DOHH2 (cell line): ENCODE data around the gene TMEM174.
"Not testable (repeated sequence)": the region's sequence is repeated elsewhere in the genome, so short reads cannot be mapped to it uniquely, and the experiment has no call there.

Experiments
- H3F3A ChIP-seq: fragments of 200-600 bp; sonication (generic), shearing (Covaris generic); 2 replicates; pipeline ENCODE4 v1.6.0; 2016; ENCODE audit warnings: antibody characterized with exemption, mild to moderate bottlenecking; ENCODE audit not compliant: control insufficient read depth, insufficient read depth
- H3K27ac ChIP-seq: fragments of 200-600 bp; sonication (generic); 2 replicates; pipeline ENCODE4 v1.5.1; 2014; ENCODE audit warnings: low read depth, mild to moderate bottlenecking, low read length, moderate library complexity
- H3K27me3 ChIP-seq: fragments of 200-600 bp; sonication (generic); 2 replicates; pipeline ENCODE4 v1.6.1; 2014; ENCODE audit warnings: mild to moderate bottlenecking, low read length, mixed read lengths; ENCODE audit not compliant: control insufficient read depth
- H3K36me3 ChIP-seq: fragments of 200-600 bp; sonication (generic); 2 replicates; pipeline ENCODE4 v1.6.1; 2014; ENCODE audit warnings: mild to moderate bottlenecking, low read length, moderate library complexity, mixed read lengths; ENCODE audit not compliant: control insufficient read depth
- H3K4me1 ChIP-seq: fragments of 200-600 bp; sonication (generic); 2 replicates; pipeline ENCODE4 v1.6.1; 2014; ENCODE audit warnings: mild to moderate bottlenecking, low read length, mixed read lengths; ENCODE audit not compliant: control insufficient read depth
- H3K4me2 ChIP-seq: fragments of 200-600 bp; sonication (generic); 2 replicates; pipeline ENCODE4 v1.6.0; 2014; ENCODE audit warnings: mild to moderate bottlenecking, low read length, moderate library complexity
- H3K4me3 ChIP-seq: fragments of 200-600 bp; sonication (generic); 2 replicates; pipeline ENCODE4 v1.5.1; 2014; ENCODE audit warnings: mild to moderate bottlenecking, low read length, mixed read lengths
- H3K79me2 ChIP-seq: fragments of 200-600 bp; sonication (generic); 2 replicates; pipeline ENCODE4 v1.6.1; 2014; ENCODE audit warnings: mild to moderate bottlenecking, low read length, mixed read lengths; ENCODE audit not compliant: control insufficient read depth
- H3K9me2 ChIP-seq: fragments of 200-600 bp; sonication (generic); replicated peaks from 2 replicates; pipeline ENCODE4 v1.6.1; 2014; ENCODE audit warnings: mild to moderate bottlenecking, low read length, mixed read lengths; ENCODE audit not compliant: control insufficient read depth
- H3K9me3 ChIP-seq: fragments of 200-600 bp; sonication (generic); 2 replicates; pipeline ENCODE4 v1.6.1; 2014; ENCODE audit warnings: antibody characterized with exemption, low read length, mixed read lengths; ENCODE audit not compliant: control insufficient read depth, insufficient read depth
- H4K20me1 ChIP-seq: fragments of 200-600 bp; sonication (generic); 2 replicates; pipeline ENCODE4 v1.6.0; 2014; ENCODE audit warnings: low read depth, mild to moderate bottlenecking, antibody characterized with exemption, low read length, moderate library complexity; ENCODE audit not compliant: control insufficient read depth, insufficient read depth
- CTCF ChIP-seq: fragments of 200-600 bp; sonication (generic); IDR thresholded peaks from one replicate; pipeline ENCODE4 v1.5.1; 2014; ENCODE audit warnings: antibody characterized with exemption, mild to moderate bottlenecking, low read depth, low read length; ENCODE audit not compliant: poor library complexity, severe bottlenecking
- EZH2phosphoT487 ChIP-seq: fragments of 200-600 bp; sonication (generic); IDR thresholded peaks from 2 replicates; pipeline ENCODE4 v1.6.1; 2017; ENCODE audit warnings: borderline replicate concordance, mild to moderate bottlenecking, antibody characterized with exemption, low read length, moderate library complexity, mixed read lengths

Gene TMEM174

DNA sequence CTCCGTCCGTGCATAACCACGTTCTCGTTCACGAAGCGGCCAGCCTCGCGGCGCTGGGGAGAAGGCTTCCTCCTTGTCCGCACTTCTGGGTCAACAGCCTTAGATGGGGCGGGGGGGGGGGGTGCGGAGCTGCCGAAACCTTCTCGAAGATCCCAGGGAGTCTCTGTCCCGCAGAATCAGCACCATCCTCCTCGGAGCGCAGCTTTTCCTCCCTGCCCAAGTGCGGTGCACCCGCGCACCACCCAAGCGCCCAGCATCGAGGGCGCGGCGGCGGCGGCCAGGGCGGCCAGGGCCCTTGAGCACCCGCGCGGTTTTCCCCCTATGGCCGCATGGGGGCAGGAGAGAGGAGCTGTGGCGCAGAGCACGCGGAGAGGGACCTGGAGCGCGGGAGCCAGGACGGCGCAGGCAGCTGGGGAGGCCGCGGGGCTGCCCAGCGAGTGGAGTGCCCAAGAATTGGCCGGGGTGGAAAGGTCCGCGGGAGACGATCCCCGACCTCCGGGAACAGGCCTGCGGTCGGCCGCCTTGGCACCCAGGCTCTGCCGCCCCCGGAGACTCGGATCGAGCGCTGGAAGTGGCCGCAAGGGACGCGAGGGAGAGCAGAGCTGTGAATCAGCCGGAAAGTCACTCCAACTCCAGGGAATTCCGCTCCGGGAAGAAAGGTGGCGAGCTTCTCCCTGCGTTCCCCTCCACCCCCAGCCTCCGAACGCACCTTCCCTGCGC lies 43.1 kb downstream of the TMEM174 start:
- H3K4me1 ChIP-seq: peaks cover 9% of the 10 kb centered on the region
- H3F3A ChIP-seq: no peaks in the 10 kb centered on the region
- H3K9me2 ChIP-seq: no peaks in the 10 kb centered on the region
- no peaks in the 10 kb centered on the region for H3K79me2 ChIP-seq
- H3K27me3 ChIP-seq: peaks cover 26% of the 10 kb centered on the region
- peak overlapping the region; percentile 39 for H3K4me2 ChIP-seq
- no peaks in the 10 kb centered on the region for H3K36me3 ChIP-seq
- H3K9me3 ChIP-seq: no peaks in the 10 kb centered on the region
- H3K27ac ChIP-seq: no peak overlapping the region
- TF ChIP-seq CTCF: peak; percentile 39
- TF ChIP-seq EZH2phosphoT487: no peak
- no peaks in the 10 kb centered on the region for H4K20me1 ChIP-seq
- peak overlapping the region; percentile 36 for H3K4me3 ChIP-seq

GRCh38 chr5:73218552-73219171 lies 45.7 kb downstream of the TMEM174 start:
- no peak for TF ChIP-seq CTCF
- no peak for TF ChIP-seq EZH2phosphoT487
- Histone ChIP-seq H3K4me2 (no peak overlapping the region), H3K27me3 (peaks cover 33% of the 10 kb centered on the region)

GRCh38 chr5:73219336-73219735 lies 46.3 kb downstream of the TMEM174 start:
- not testable (repeated sequence) for H3K27ac ChIP-seq, H3F3A ChIP-seq, H3K9me3 ChIP-seq, H3K4me3 ChIP-seq, H3K9me2 ChIP-seq, H3K4me1 ChIP-seq, H3K4me2 ChIP-seq, H4K20me1 ChIP-seq, H3K36me3 ChIP-seq, H3K79me2 ChIP-seq
- peaks cover 26% of the 10 kb centered on the region for H3K27me3 ChIP-seq

More at GRCh38 chr5:73218552-73219171, 45.7 kb downstream of the TMEM174 start:
- no peaks in the 10 kb centered on the region for H3K9me3 ChIP-seq
- H3K79me2 ChIP-seq: no peaks in the 10 kb centered on the region
- H3K4me1 ChIP-seq: peaks cover 9% of the 10 kb centered on the region
- H3K27ac ChIP-seq: no peak overlapping the region
- no peaks in the 10 kb centered on the region for H3K9me2 ChIP-seq
- no peak overlapping the region for H3K4me3 ChIP-seq
- H3F3A ChIP-seq: no peaks in the 10 kb centered on the region
- H3K36me3 ChIP-seq: no peaks in the 10 kb centered on the region
- no peaks in the 10 kb centered on the region for H4K20me1 ChIP-seq

GRCh38 chr5:73221161-73221560 lies 48.2 kb downstream of the TMEM174 start:
- no peak overlapping the region for H3K4me2 ChIP-seq
- H3K4me1 ChIP-seq: no peaks in the 10 kb centered on the region
- H3F3A ChIP-seq: no peaks in the 10 kb centered on the region
- H3K27me3 ChIP-seq: peaks cover 21% of the 10 kb centered on the region
- no peak overlapping the region for H3K27ac ChIP-seq
- no peaks in the 10 kb centered on the region for H3K79me2 ChIP-seq
- TF ChIP-seq EZH2phosphoT487: no peak
- no peak for TF ChIP-seq CTCF
- H3K9me3 ChIP-seq: no peaks in the 10 kb centered on the region
- no peaks in the 10 kb centered on the region for H3K36me3 ChIP-seq
- H4K20me1 ChIP-seq: no peaks in the 10 kb centered on the region
- H3K9me2 ChIP-seq: no peaks in the 10 kb centered on the region
- H3K4me3 ChIP-seq: no peak overlapping the region
